Activated T-cell treated with anti-CD3 and anti-CD28 coated beads, Interleukin-2, amount 50 U/mL, for 24 hours (primary cell): ENCODE measurements around the gene PAIP1.
A peak's percentile ranks its signal among the peaks of the same experiment; 100 is the strongest.
"Not testable (repeated sequence)": the region's sequence is repeated elsewhere in the genome, so short reads cannot be mapped to it uniquely, and the experiment has no call there.

Experiments used
- DNase-seq: peaks from one replicate; pipeline ENCODE4 v3.0.0-alpha.2; 2020
- H3K27ac Mint-ChIP-seq: 2 replicates; pipeline ENCODE4 v1.8.0; 2020; ENCODE audit warnings: mild to moderate bottlenecking, mixed read lengths
- H3K27me3 Mint-ChIP-seq: 2 replicates; pipeline ENCODE4 v1.8.0; 2020; ENCODE audit warnings: mixed read lengths
- H3K36me3 Mint-ChIP-seq: 2 replicates; pipeline ENCODE4 v1.8.0; 2020; ENCODE audit warnings: low read depth, mixed read lengths
- H3K4me1 Mint-ChIP-seq: 2 replicates; pipeline ENCODE4 v1.8.0; 2020; ENCODE audit warnings: low read depth, mixed read lengths
- H3K4me3 Mint-ChIP-seq: 2 replicates; pipeline ENCODE4 v1.8.0; 2020; ENCODE audit warnings: mild to moderate bottlenecking, moderate library complexity, mixed read lengths
- H3K9me3 Mint-ChIP-seq: 2 replicates; pipeline ENCODE4 v1.8.0; 2020; ENCODE audit warnings: mixed read lengths

PAIP1 gene

GRCh38 chr5:43556607-43556856 is 345 bp downstream of the PAIP1 start:
- not testable (repeated sequence) for DNase-seq, H3K27ac Mint-ChIP-seq, H3K4me3 Mint-ChIP-seq, H3K27me3 Mint-ChIP-seq, H3K9me3 Mint-ChIP-seq
- Mint-ChIP-seq H3K4me1 (peaks cover 14% of the 10 kb centered on the region), H3K36me3 (peaks cover 13% of the 10 kb centered on the region)

GRCh38 chr5:43555895-43556606 is 826 bp downstream of the PAIP1 start:
- DNase-seq: no peak
- H3K36me3 Mint-ChIP-seq: peaks cover 13% of the 10 kb centered on the region
- peak overlapping the region; percentile 93 for H3K27ac Mint-ChIP-seq
- H3K4me1 Mint-ChIP-seq: peaks cover 14% of the 10 kb centered on the region
- H3K9me3 Mint-ChIP-seq: no peaks in the 10 kb centered on the region
- H3K27me3 Mint-ChIP-seq: no peaks in the 10 kb centered on the region
- H3K4me3 Mint-ChIP-seq: no peak overlapping the region

- H3K9me3 Mint-ChIP-seq: no peaks in the 10 kb centered on the region
- peaks cover 14% of the 10 kb centered on the region for H3K4me1 Mint-ChIP-seq
These were observed 2.4 kb downstream of the PAIP1 start for GRCh38 chr5:43554497-43554896.

DNA sequence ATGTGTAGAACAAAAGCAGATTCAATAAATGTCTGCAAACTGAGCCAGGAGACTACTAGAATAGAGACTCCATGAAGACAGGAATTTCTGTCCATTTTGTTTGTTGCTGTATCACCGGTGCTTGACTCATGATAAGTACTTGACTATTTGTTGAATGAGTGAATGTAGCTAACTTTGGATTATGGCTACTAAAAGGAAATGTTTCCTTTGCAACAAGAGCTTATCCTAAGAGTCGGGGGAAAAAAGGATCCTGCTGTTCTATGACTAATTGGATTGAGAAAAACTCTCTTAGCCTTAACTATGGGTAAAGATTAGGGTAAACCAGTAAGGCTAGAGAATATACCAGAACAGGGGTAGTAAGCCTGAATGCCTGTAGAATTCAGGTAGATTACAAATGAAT is 3.5 kb downstream of the PAIP1 start:
- Mint-ChIP-seq H3K36me3 (peaks cover 23% of the 10 kb centered on the region), H3K9me3 (no peaks in the 10 kb centered on the region), H3K27ac (no peak overlapping the region), H3K4me1 (peaks cover 13% of the 10 kb centered on the region), H3K27me3 (no peaks in the 10 kb centered on the region), H3K4me3 (no peak overlapping the region)
- DNase-seq: no peak

More at GRCh38 chr5:43554497-43554896, 2.4 kb downstream of the PAIP1 start:
- H3K4me3 Mint-ChIP-seq: no peak overlapping the region
- H3K27ac Mint-ChIP-seq: no peak overlapping the region
- H3K36me3 Mint-ChIP-seq: peaks cover 13% of the 10 kb centered on the region
- DNase-seq: no peak
- H3K27me3 Mint-ChIP-seq: no peaks in the 10 kb centered on the region

GRCh38 chr5:43551731-43552130 is 5.1 kb downstream of the PAIP1 start:
- DNase-seq: no peak
- no peaks in the 10 kb centered on the region for H3K27me3 Mint-ChIP-seq

GRCh38 chr5:43549272-43549671 is 7.6 kb downstream of the PAIP1 start:
- H3K4me1 Mint-ChIP-seq: peaks cover 24% of the 10 kb centered on the region
- not testable (repeated sequence) for H3K27ac Mint-ChIP-seq, H3K4me3 Mint-ChIP-seq, DNase-seq, H3K9me3 Mint-ChIP-seq, H3K27me3 Mint-ChIP-seq
- H3K36me3 Mint-ChIP-seq: peaks cover 51% of the 10 kb centered on the region

More at GRCh38 chr5:43551731-43552130, 5.1 kb downstream of the PAIP1 start:
- H3K9me3 Mint-ChIP-seq: no peaks in the 10 kb centered on the region
- peaks cover 10% of the 10 kb centered on the region for H3K4me1 Mint-ChIP-seq
- peaks cover 40% of the 10 kb centered on the region for H3K36me3 Mint-ChIP-seq
- H3K4me3 Mint-ChIP-seq: no peak overlapping the region
- H3K27ac Mint-ChIP-seq: no peak overlapping the region

DNA sequence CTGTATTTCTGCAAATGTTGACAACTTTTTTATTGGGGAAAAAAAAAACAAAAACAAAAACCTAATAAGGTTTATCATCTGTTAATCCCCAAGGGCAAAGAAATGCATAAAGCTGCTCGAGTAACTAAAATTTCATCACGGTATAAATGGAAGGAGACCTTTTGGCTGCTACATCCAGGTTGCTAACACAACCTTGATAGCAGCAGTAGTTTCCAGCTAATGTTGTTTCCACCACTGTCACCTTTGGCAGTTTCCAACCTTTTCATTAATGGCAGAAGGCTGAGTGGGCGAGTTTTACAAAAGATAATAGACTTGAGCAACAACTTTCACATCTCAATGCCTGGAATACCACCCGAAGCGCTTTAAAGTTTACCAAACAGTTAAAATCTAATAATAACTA is 8.5 kb downstream of the PAIP1 start:
- DNase-seq: no peak
- H3K4me1 Mint-ChIP-seq: peaks cover 25% of the 10 kb centered on the region
- no peak overlapping the region for H3K27ac Mint-ChIP-seq
- H3K36me3 Mint-ChIP-seq: peaks cover 58% of the 10 kb centered on the region
- H3K4me3 Mint-ChIP-seq: no peak overlapping the region
- no peaks in the 10 kb centered on the region for H3K27me3 Mint-ChIP-seq
- no peaks in the 10 kb centered on the region for H3K9me3 Mint-ChIP-seq

GRCh38 chr5:43547532-43547931 is 9.3 kb downstream of the PAIP1 start:
- H3K36me3 Mint-ChIP-seq: peaks cover 66% of the 10 kb centered on the region
- no peak for DNase-seq
- no peak overlapping the region for H3K4me3 Mint-ChIP-seq
- H3K27me3 Mint-ChIP-seq: no peaks in the 10 kb centered on the region
- peaks cover 26% of the 10 kb centered on the region for H3K4me1 Mint-ChIP-seq
- H3K9me3 Mint-ChIP-seq: no peaks in the 10 kb centered on the region
- H3K27ac Mint-ChIP-seq: no peak overlapping the region

- H3K4me3 Mint-ChIP-seq: no peak overlapping the region
- no peaks in the 10 kb centered on the region for H3K27me3 Mint-ChIP-seq
- peaks cover 92% of the 10 kb centered on the region for H3K36me3 Mint-ChIP-seq
- no peaks in the 10 kb centered on the region for H3K9me3 Mint-ChIP-seq
- peaks cover 26% of the 10 kb centered on the region for H3K4me1 Mint-ChIP-seq
- DNase-seq: no peak
- no peak overlapping the region for H3K27ac Mint-ChIP-seq
These were observed 13.4 kb downstream of the PAIP1 start for GRCh38 chr5:43543434-43543833.

DNA sequence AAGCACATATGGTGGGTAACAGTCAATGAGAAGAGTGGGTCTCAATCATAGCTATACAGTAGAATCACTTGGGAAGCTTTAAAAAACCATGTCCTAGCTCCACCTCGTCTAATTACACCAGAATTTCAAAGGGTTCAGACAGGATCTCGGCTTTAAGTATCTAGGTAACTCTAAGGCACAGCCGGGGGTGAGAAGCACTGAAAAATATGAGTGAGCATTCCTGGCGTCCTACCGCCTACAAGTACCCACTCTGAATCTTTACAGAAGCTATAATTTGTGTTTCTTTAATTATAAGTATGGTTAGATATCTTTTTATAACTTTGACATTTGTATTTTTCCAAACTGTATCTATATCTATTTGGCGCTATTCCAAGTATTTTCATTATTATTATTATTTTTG is 16.1 kb downstream of the PAIP1 start:
- no peak overlapping the region for H3K27ac Mint-ChIP-seq
- peaks cover 16% of the 10 kb centered on the region for H3K4me1 Mint-ChIP-seq
- H3K9me3 Mint-ChIP-seq: no peaks in the 10 kb centered on the region
- no peak for DNase-seq
- no peak overlapping the region for H3K4me3 Mint-ChIP-seq
- H3K27me3 Mint-ChIP-seq: no peaks in the 10 kb centered on the region
- peaks cover 89% of the 10 kb centered on the region for H3K36me3 Mint-ChIP-seq

DNA sequence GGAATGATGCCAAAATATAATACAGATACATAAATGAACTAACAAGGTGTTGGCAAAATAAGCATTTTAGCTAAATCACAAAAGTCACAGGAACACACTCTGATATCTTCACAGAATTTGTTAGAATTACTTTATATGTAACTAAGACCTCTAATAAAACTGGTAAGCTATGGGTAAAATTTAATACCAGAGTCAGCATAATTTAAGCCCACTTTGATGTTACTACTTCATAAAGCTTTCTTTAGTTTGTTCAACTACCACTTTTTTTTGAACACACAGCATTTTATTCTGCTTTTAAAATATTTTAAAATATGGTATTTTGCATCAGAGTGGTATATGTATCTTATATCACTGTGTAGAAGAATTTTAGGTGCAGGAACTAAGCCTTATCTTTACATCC is 19.9 kb downstream of the PAIP1 start:
- Mint-ChIP-seq H3K4me1 (peaks cover 16% of the 10 kb centered on the region), H3K36me3 (peaks cover 92% of the 10 kb centered on the region), H3K9me3 (no peaks in the 10 kb centered on the region), H3K4me3 (no peak overlapping the region), H3K27me3 (no peaks in the 10 kb centered on the region), H3K27ac (no peak overlapping the region)
- DNase-seq: no peak

- H3K27me3 Mint-ChIP-seq: no peaks in the 10 kb centered on the region
- no peak overlapping the region for H3K4me3 Mint-ChIP-seq
- no peak for DNase-seq
- peaks cover 12% of the 10 kb centered on the region for H3K4me1 Mint-ChIP-seq
- peak overlapping the region; percentile 63 for H3K27ac Mint-ChIP-seq
- H3K36me3 Mint-ChIP-seq: peaks cover 91% of the 10 kb centered on the region
- H3K9me3 Mint-ChIP-seq: no peaks in the 10 kb centered on the region
These were observed 23.2 kb downstream of the PAIP1 start for GRCh38 chr5:43533646-43534045.

- Mint-ChIP-seq H3K36me3 (peaks cover 84% of the 10 kb centered on the region), H3K4me3 (no peak overlapping the region), H3K27ac (no peak overlapping the region), H3K27me3 (no peaks in the 10 kb centered on the region), H3K9me3 (no peaks in the 10 kb centered on the region), H3K4me1 (peaks cover 14% of the 10 kb centered on the region)
- DNase-seq: no peak
These were observed 26.2 kb downstream of the PAIP1 start for GRCh38 chr5:43530648-43531047.

DNA sequence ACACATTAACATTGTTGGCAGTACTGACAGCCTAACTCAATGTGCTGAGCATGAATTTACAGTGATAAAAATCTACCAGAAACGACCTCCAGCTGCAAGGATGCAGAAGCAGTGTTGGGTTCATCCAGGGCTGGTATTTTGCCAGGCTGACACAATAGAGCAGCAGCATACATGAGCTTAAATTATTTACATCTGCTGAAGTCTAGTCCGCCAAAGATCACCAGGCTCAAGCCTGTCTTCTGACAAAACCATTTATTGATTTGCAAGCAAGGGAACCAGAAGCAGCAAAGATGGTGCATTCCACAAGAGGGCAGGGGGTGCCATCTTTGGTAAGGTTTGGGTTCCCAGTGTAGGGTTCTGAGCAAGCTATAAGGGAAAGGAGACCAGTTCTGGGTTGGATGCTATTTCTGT is 33.2 kb downstream of the PAIP1 start:
- H3K4me3 Mint-ChIP-seq: no peak overlapping the region
- no peak overlapping the region for H3K27ac Mint-ChIP-seq
- DNase-seq: no peak
- H3K36me3 Mint-ChIP-seq: peaks cover 46% of the 10 kb centered on the region
- H3K4me1 Mint-ChIP-seq: peaks cover 2% of the 10 kb centered on the region
- H3K27me3 Mint-ChIP-seq: no peaks in the 10 kb centered on the region
- H3K9me3 Mint-ChIP-seq: no peaks in the 10 kb centered on the region

- peaks cover 9% of the 10 kb centered on the region for H3K4me1 Mint-ChIP-seq
- no peaks in the 10 kb centered on the region for H3K27me3 Mint-ChIP-seq
- H3K27ac Mint-ChIP-seq: no peak overlapping the region
- H3K36me3 Mint-ChIP-seq: peaks cover 25% of the 10 kb centered on the region
- H3K4me3 Mint-ChIP-seq: no peak overlapping the region
- H3K9me3 Mint-ChIP-seq: no peaks in the 10 kb centered on the region
- DNase-seq: no peak
These were observed 36.3 kb downstream of the PAIP1 start for GRCh38 chr5:43520615-43521014.

DNA sequence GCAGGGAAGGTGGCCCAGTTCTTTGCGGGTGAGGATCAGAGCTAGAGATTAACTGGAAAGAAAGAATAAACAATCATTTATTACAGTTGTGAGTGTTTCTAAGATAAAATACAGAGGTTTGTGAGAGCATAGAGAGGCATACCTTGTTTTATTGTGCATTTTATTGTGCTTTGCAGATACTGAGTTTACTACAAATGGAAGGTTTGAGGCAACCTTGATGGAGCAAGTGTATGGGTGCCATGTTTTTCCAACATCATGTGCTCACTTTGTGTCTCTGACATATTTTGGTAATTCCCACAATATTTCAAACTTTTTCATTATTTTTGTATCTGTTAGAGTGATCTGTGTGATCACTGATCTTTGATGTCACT is 41.2 kb downstream of the PAIP1 start:
- no peak for DNase-seq
- H3K36me3 Mint-ChIP-seq: peaks cover 22% of the 10 kb centered on the region
- peak overlapping the region; percentile 98 for H3K27ac Mint-ChIP-seq
- H3K4me1 Mint-ChIP-seq: peaks cover 35% of the 10 kb centered on the region
- H3K9me3 Mint-ChIP-seq: no peaks in the 10 kb centered on the region
- no peaks in the 10 kb centered on the region for H3K27me3 Mint-ChIP-seq
- peak overlapping the region; percentile 91 for H3K4me3 Mint-ChIP-seq
